Activated naive CD4-positive, alpha-beta T cell (primary cell): ENCODE results near the gene STARD5.
"Not testable (repeated sequence)": the region's sequence is repeated elsewhere in the genome, so short reads cannot be mapped to it uniquely, and the experiment has no call there.

Experiments used
- DNase-seq, 4 experiments: peaks; one replicate each; lab custom pipeline; 2025; lab: John Stamatoyannopoulos, UW

Gene STARD5

GRCh38 chr15:81323944-81324881 lies at the start of gene STARD5:
Gene STARD5 (minus strand): TSS chr15:81324141. CDS start chr15:81324099, 42 bp downstream.
- peak; percentile 83 to 94 (median 90) for DNase-seq

GRCh38 chr15:81373176-81373575 lies 49.2 kb upstream of the STARD5 start:
- DNase-seq: no peak

GRCh38 chr15:81372575-81372974 lies 48.6 kb upstream of the STARD5 start:
- no peak for DNase-seq

GRCh38 chr15:81363718-81364500 lies 40.0 kb upstream of the STARD5 start:
- DNase-seq: no peak

GRCh38 chr15:81363276-81363675 lies 39.3 kb upstream of the STARD5 start:
- no peak for DNase-seq

GRCh38 chr15:81362790-81363189 lies 38.8 kb upstream of the STARD5 start:
- DNase-seq: no peak

GRCh38 chr15:81361891-81362290 lies 38.0 kb upstream of the STARD5 start:
- DNase-seq: no peak

- DNase-seq: no peak
Observed at GRCh38 chr15:81360491-81360890, 36.5 kb upstream of the STARD5 start.

- DNase-seq: no peak
Observed at GRCh38 chr15:81358248-81358647, 34.3 kb upstream of the STARD5 start.

- no peak for DNase-seq
Observed at GRCh38 chr15:81357180-81357686, 33.3 kb upstream of the STARD5 start.

GRCh38 chr15:81356252-81356651 lies 32.3 kb upstream of the STARD5 start:
- no peak for DNase-seq

GRCh38 chr15:81351651-81352050 lies 27.7 kb upstream of the STARD5 start:
- no peak for DNase-seq

- DNase-seq: no peak
Observed at GRCh38 chr15:81349271-81349670, 25.3 kb upstream of the STARD5 start.

GRCh38 chr15:81348691-81349090 lies 24.8 kb upstream of the STARD5 start:
- DNase-seq: not testable (repeated sequence)

GRCh38 chr15:81347910-81348309 lies 24.0 kb upstream of the STARD5 start:
- DNase-seq: no peak

- no peak for DNase-seq
Observed at GRCh38 chr15:81346611-81347010, 22.7 kb upstream of the STARD5 start.

GRCh38 chr15:81343371-81343770 lies 19.4 kb upstream of the STARD5 start:
- DNase-seq: no peak

GRCh38 chr15:81341351-81341750 lies 17.4 kb upstream of the STARD5 start:
- DNase-seq: no peak

GRCh38 chr15:81339851-81340250 lies 15.9 kb upstream of the STARD5 start:
- DNase-seq: no peak

- no peak for DNase-seq
Observed at GRCh38 chr15:81339321-81339720, 15.4 kb upstream of the STARD5 start.

GRCh38 chr15:81338170-81339007 lies 14.4 kb upstream of the STARD5 start:
- DNase-seq: no peak

GRCh38 chr15:81337713-81338157 lies 13.8 kb upstream of the STARD5 start:
- DNase-seq: no peak
